H1 (cell line): ENCODE data around the gene SULT2B1. TPM values are rescaled to one million over a fixed set of nuclear protein-coding genes. Genes with fewer than 3 reads are reported as not detected.

Source experiments
- CHD2 ChIP-seq: IDR thresholded peaks from 2 replicates; pipeline ENCODE4 v1.6.1; 2012; ENCODE audit warnings: low read length, improper control_type of control experiment
- HDAC6 ChIP-seq: IDR thresholded peaks from one replicate; pipeline ENCODE4 v1.7.1; 2012; ENCODE audit warnings: low read depth, mild to moderate bottlenecking, inconsistent platforms, low read length, moderate library complexity
- KDM4A ChIP-seq: IDR thresholded peaks from one replicate; pipeline ENCODE4 v1.7.1; 2012; ENCODE audit warnings: low read depth, mild to moderate bottlenecking, moderate library complexity, low read length, inconsistent platforms; ENCODE audit not compliant: severe bottlenecking
- MAX ChIP-seq: IDR thresholded peaks from 2 replicates; pipeline ENCODE4 v1.6.1; 2012; ENCODE audit warnings: inconsistent platforms
- TAF1 ChIP-seq: IDR thresholded peaks from 2 replicates; pipeline ENCODE4 v1.6.1; 2011; ENCODE audit warnings: mild to moderate bottlenecking, low read depth, low read length
- TBP ChIP-seq: IDR thresholded peaks from 2 replicates; pipeline ENCODE4 v1.6.1; 2011; ENCODE audit warnings: low read depth, low read length, improper control_type of control experiment
- polyA plus RNA-seq, 7 experiments: library from polyadenylated mRNA; depleted of rRNA in 3 of 7; stranded (reverse) in 5 of 7; unstranded in 2 of 7; fragments of >200 nt in 5 of 7; fragments of 200-250 nt in 2 of 7; gene quantifications; 1 replicate in 5 of 7; 2 replicates in 1 of 7; 4 replicates in 1 of 7; pipeline versions ENCODE4 v1.2.1 to v1.2.3, GENCODE V29; 2011 to 2013; ENCODE audit warnings: missing spikeins in 2 of 7, mixed read lengths in 2 of 7
- total RNA-seq: library from RNA; stranded (reverse); fragmentation: NEBNext Ultra II Directional; extraction: Animal tissue kit (Norgen Biotek cat#: 25700); gene quantifications from 2 replicates; pipeline ENCODE4 v1.2.1, GENCODE V29; 2021

The SULT2B1 gene
- total and polyA plus RNA-seq, 2 of the 8 experiments (the other 6 are each of a cell fraction or from before 2014, with no cell fraction given): 1.5 to 2.6 TPM

DNA sequence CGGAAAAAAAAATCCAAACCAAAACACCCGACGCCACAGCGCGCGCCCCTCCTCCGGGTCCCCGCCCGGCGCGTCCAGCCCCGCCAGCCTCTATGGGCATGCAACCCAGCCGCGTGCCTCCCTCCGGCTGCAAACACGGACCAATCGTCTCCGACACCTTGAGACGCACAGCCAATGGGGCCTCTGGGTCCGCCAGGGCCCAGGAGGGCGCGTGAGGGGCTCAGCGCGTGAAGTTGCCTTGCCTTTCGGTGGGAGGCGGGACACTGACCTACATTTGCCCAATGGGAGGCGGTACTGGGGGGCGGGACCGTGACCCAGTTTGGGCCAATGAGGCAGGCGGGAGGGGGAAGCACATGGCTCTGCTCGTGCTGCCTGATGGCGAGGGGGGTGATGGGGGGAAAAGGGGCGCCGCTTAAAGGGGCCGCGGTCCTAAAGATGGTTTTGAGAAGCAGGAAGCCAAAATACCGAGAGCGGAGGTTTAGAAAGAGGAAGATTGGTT, 85.5 kb downstream of the SULT2B1 start (continued):
- TF ChIP-seq KDM4A (peak; percentile 12), CHD2 (peak; percentile 72), MAX (peak; percentile 98), TAF1 (0 out of 2 replicates have a peak, but pooled peaks have one; percentile 6), HDAC6 (no peak), TBP (peak; percentile 9; the same call in 1 of the 2 replicates)
